DND-41 (cell line): Measurements from ENCODE around the gene SNRNP70.

Source experiments
- ATAC-seq: fragments of 200-7000 bp; cut with Tn5 transposase; 3 replicates; pipeline ENCODE4 v1.9.1; 2021; ENCODE audit warnings: low read depth; ENCODE audit not compliant: insufficient read depth
- DNase-seq: peaks from one replicate; pipeline ENCODE4 v3.0.0-alpha.2; 2020
- H2AFZ ChIP-seq: 2 replicates; pipeline ENCODE4 v1.6.0; 2012; ENCODE audit warnings: low read depth, low read length
- H3K27ac ChIP-seq: 2 replicates; pipeline ENCODE4 v1.5.1; 2012; ENCODE audit warnings: low read length, inconsistent platforms
- H3K27me3 ChIP-seq: fragments of 200-600 bp; sonication (generic); 2 replicates; pipeline ENCODE4 v1.6.0; 2012; ENCODE audit warnings: low read length, mild to moderate bottlenecking, inconsistent platforms; ENCODE audit not compliant: insufficient read depth, poor library complexity
- H3K36me3 ChIP-seq: 2 replicates; pipeline ENCODE4 v1.5.1; 2012; ENCODE audit warnings: low read length, inconsistent platforms; ENCODE audit not compliant: insufficient read depth
- H3K4me1 ChIP-seq: 2 replicates; pipeline ENCODE4 v1.5.1; 2012; ENCODE audit warnings: mild to moderate bottlenecking, low read length; ENCODE audit not compliant: insufficient read depth
- H3K4me2 ChIP-seq: 2 replicates; pipeline ENCODE4 v1.6.0; 2012; ENCODE audit warnings: mild to moderate bottlenecking, moderate library complexity, low read length, inconsistent platforms; ENCODE audit not compliant: insufficient read depth
- H3K4me3 ChIP-seq, 2 experiments: fragments of 200-600 bp in 1 of 2; shearing (Covaris generic) in 1 of 2; 2 replicates each; pipeline ENCODE4 v1.5.1; 2012 to 2016; ENCODE audit warnings: inconsistent platforms in 2 of 2, low read length in 2 of 2, mild to moderate bottlenecking in 2 of 2, low read depth in 1 of 2, moderate library complexity in 1 of 2
- H3K79me2 ChIP-seq: 2 replicates; pipeline ENCODE4 v1.6.0; 2012; ENCODE audit warnings: low read length, inconsistent platforms; ENCODE audit not compliant: insufficient read depth
- H3K9ac ChIP-seq: 2 replicates; pipeline ENCODE4 v1.6.0; 2012; ENCODE audit warnings: low read depth, mild to moderate bottlenecking, inconsistent platforms, low read length, moderate library complexity
- H3K9me3 ChIP-seq: 2 replicates; pipeline ENCODE4 v1.5.1; 2012; ENCODE audit warnings: low read length, moderate library complexity, mild to moderate bottlenecking, inconsistent platforms; ENCODE audit not compliant: insufficient read depth, severe bottlenecking
- H4K20me1 ChIP-seq: 2 replicates; pipeline ENCODE4 v1.6.0; 2012; ENCODE audit warnings: low read length; ENCODE audit not compliant: insufficient read depth
- EZH2 ChIP-seq: IDR thresholded peaks from 3 replicates; pipeline ENCODE4 v1.6.1; 2012; ENCODE audit warnings: borderline replicate concordance, low read depth, mild to moderate bottlenecking, moderate library complexity, low read length, inconsistent platforms; ENCODE audit not compliant: severe bottlenecking
- TF ChIP-seq, protein P1 (sequence below): IDR thresholded peaks from 2 replicates; pipeline ENCODE4 v1.5.1; 2012; ENCODE audit warnings: borderline replicate concordance, low read length, moderate library complexity, mild to moderate bottlenecking; ENCODE audit not compliant: poor library complexity, severe bottlenecking; ENCODE audit errors: extremely low read depth

Gene SNRNP70

DNA sequence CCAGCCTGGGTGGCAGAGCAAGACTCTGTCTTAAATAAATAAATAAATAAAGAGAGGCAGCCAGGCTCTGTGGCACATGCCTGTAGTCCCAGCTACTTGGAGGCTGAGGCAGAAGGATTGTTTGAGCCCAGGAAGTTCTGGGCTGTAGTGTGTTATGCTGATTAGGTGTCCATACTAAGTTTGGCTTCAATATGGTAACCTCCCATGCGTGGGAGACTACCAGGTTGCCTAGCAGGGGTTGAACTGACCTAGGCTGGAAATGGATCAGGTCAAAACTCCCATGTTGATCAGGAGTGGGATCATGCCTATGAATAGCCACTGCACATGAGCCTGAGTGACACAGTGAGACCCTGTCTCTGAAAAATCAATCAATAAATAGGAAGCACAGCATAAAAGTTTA lies 4.0 kb upstream of the SNRNP70 start:
- H3K36me3 ChIP-seq: peaks cover 4% of the 10 kb centered on the region
- no peak for ATAC-seq
- no peak overlapping the region for H3K4me2 ChIP-seq
- H2AFZ ChIP-seq: 0 out of 2 replicates have a peak overlapping the region, but pooled peaks have one; percentile 31
- no peak overlapping the region for H3K27ac ChIP-seq
- peaks cover 11% of the 10 kb centered on the region for H3K4me1 ChIP-seq
- no peak for DNase-seq
- H3K79me2 ChIP-seq: peaks cover 14% of the 10 kb centered on the region
- no peak overlapping the region for H3K9ac ChIP-seq
- no peak overlapping the region for H3K4me3 ChIP-seq
- no peaks in the 10 kb centered on the region for H3K27me3 ChIP-seq
- TF ChIP-seq EZH2: no peak
- TF ChIP-seq, protein P1, sequence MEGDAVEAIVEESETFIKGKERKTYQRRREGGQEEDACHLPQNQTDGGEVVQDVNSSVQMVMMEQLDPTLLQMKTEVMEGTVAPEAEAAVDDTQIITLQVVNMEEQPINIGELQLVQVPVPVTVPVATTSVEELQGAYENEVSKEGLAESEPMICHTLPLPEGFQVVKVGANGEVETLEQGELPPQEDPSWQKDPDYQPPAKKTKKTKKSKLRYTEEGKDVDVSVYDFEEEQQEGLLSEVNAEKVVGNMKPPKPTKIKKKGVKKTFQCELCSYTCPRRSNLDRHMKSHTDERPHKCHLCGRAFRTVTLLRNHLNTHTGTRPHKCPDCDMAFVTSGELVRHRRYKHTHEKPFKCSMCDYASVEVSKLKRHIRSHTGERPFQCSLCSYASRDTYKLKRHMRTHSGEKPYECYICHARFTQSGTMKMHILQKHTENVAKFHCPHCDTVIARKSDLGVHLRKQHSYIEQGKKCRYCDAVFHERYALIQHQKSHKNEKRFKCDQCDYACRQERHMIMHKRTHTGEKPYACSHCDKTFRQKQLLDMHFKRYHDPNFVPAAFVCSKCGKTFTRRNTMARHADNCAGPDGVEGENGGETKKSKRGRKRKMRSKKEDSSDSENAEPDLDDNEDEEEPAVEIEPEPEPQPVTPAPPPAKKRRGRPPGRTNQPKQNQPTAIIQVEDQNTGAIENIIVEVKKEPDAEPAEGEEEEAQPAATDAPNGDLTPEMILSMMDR: no peak
- no peaks in the 10 kb centered on the region for H3K9me3 ChIP-seq
- H4K20me1 ChIP-seq: peaks cover 7% of the 10 kb centered on the region

DNA sequence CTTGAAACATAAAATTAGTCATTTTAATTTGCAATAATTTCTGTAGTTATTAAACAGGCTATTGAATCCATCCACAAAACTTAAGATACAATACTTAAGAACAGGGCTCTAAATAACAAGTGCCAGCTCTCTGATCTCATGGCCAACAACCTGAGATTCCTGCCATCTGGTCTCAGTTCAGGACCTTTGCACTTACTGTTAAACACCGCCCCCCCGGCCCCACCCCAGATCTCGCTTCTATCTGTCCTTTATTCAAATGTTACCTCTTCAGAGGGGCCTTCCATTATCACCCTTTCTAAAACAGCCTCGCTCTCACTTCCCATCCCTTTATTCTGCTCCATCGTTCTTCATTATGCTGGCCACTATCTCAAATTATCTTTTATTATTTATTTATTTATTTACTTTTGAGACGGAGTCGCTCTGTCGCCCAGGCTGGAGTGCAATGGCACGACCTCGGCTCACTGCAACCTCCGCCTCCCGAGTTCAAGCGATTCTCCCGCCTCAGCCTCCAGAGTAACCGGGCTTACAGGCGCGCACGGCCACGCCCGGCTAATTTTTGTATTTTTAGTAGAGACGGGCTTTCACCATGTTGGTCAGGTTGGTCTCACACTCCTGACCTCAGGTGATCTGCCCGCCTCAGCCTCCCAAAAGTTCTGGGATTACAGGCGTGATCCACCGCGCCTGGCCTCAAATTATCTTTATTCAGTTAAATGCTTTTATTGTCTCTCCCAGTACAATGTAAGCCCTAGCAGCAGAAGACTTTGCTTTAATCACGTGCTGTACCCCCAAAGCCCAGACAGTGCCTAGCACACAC lies 838 bp upstream of the SNRNP70 start:
- peaks cover 32% of the 10 kb centered on the region for H3K36me3 ChIP-seq
- peak overlapping the region; percentile 82 for H3K9ac ChIP-seq
- peak overlapping the region; percentile 1 to 76; a peak in 3 of 4 replicates for H3K4me3 ChIP-seq
- DNase-seq (no peak), ATAC-seq (no peak)
- H3K4me1 ChIP-seq: peaks cover 36% of the 10 kb centered on the region
- H3K9me3 ChIP-seq: no peaks in the 10 kb centered on the region
- peaks cover 35% of the 10 kb centered on the region for H4K20me1 ChIP-seq
- peak overlapping the region; percentile 78 for H3K27ac ChIP-seq
- H3K27me3 ChIP-seq: no peaks in the 10 kb centered on the region
- H3K79me2 ChIP-seq: peaks cover 44% of the 10 kb centered on the region
- peak overlapping the region; percentile 71 for H2AFZ ChIP-seq
- no peak for TF ChIP-seq EZH2
- TF ChIP-seq, protein P1: no peak
- peak overlapping the region; percentile 66 for H3K4me2 ChIP-seq

DNA sequence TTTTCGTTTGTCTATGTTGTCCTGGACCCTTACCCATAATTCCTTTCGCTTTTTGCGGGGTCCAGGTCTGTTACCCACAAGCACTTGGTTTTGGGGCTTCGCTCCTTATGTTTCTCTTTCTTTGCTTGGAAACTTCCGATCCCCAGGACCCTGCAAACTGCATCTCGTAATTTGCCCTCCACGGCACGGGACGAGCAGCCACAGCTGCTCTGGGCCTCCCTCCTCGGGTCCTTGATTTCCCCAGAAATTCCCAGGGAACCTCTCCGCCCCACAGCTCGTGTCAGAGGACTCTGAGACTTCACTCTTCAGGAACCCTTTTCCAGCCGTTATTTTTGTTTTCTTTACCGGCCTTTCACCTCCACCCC lies 599 bp downstream of the SNRNP70 start:
- ATAC-seq: no peak
- Histone ChIP-seq H3K27me3 (no peaks in the 10 kb centered on the region), H2AFZ (peak overlapping the region; percentile 73), H3K4me3 (peak overlapping the region; percentile 53 to 76), H3K36me3 (peaks cover 46% of the 10 kb centered on the region), H3K9me3 (no peaks in the 10 kb centered on the region), H3K9ac (peak overlapping the region; percentile 82), H3K27ac (peak overlapping the region; percentile 78), H4K20me1 (peaks cover 47% of the 10 kb centered on the region), H3K4me2 (peak overlapping the region; percentile 96), H3K79me2 (peaks cover 57% of the 10 kb centered on the region), H3K4me1 (peaks cover 36% of the 10 kb centered on the region)
- no peak for TF ChIP-seq EZH2
- TF ChIP-seq, protein P1: no peak
- DNase-seq: no peak
